ENCODE results near the gene UBE2Z.
A peak's percentile ranks its signal among the peaks of the same experiment; 100 is the strongest.
"Not testable (repeated sequence)": the region's sequence is repeated elsewhere in the genome, so short reads cannot be mapped to it uniquely, and the experiment has no call there.

UBE2Z gene

GRCh38 chr17:48908047-48908843 lies at the start of gene UBE2Z:
TSS of gene UBE2Z (plus strand) at chr17:48908407. CDS start at chr17:48908504, 97 bp downstream.
- DNase-seq (ENCODE audit: low read depth) = peak; percentile 86

- no peak for DNase-seq (ENCODE audit: low read depth)
Measured at GRCh38 chr17:48860034-48860433, 48.2 kb upstream of the UBE2Z start.

- no peak for DNase-seq (ENCODE audit: low read depth)
Measured at GRCh38 chr17:48860456-48860855, 47.8 kb upstream of the UBE2Z start.

GRCh38 chr17:48868916-48869500 lies 39.2 kb upstream of the UBE2Z start:
- DNase-seq (ENCODE audit: low read depth) = no peak

- no peak for DNase-seq (ENCODE audit: low read depth)
Measured at GRCh38 chr17:48869821-48870318, 38.3 kb upstream of the UBE2Z start.

GRCh38 chr17:48871035-48871550 lies 37.1 kb upstream of the UBE2Z start:
- DNase-seq (ENCODE audit: low read depth) = no peak

GRCh38 chr17:48871551-48872351 lies 36.5 kb upstream of the UBE2Z start:
- DNase-seq (ENCODE audit: low read depth) = no peak

GRCh38 chr17:48872409-48872808 lies 35.8 kb upstream of the UBE2Z start:
- DNase-seq (ENCODE audit: low read depth) = not testable (repeated sequence)

GRCh38 chr17:48873209-48873608 lies 35.0 kb upstream of the UBE2Z start:
- no peak for DNase-seq (ENCODE audit: low read depth)

- DNase-seq (ENCODE audit: low read depth) = no peak
Measured at GRCh38 chr17:48873696-48874443, 34.3 kb upstream of the UBE2Z start.

GRCh38 chr17:48878920-48879898 lies 29.0 kb upstream of the UBE2Z start:
- DNase-seq (ENCODE audit: low read depth) = peak; percentile 45

- DNase-seq (ENCODE audit: low read depth) = no peak
Measured at GRCh38 chr17:48882272-48882671, 25.9 kb upstream of the UBE2Z start.

GRCh38 chr17:48883171-48883570 lies 25.0 kb upstream of the UBE2Z start:
- DNase-seq (ENCODE audit: low read depth) = no peak

GRCh38 chr17:48890086-48890485 lies 18.1 kb upstream of the UBE2Z start:
- DNase-seq (ENCODE audit: low read depth) = no peak

- DNase-seq (ENCODE audit: low read depth) = no peak
Measured at GRCh38 chr17:48892940-48893645, 15.1 kb upstream of the UBE2Z start.

- DNase-seq (ENCODE audit: low read depth) = no peak
Measured at GRCh38 chr17:48893646-48894508, 14.3 kb upstream of the UBE2Z start.

- no peak for DNase-seq (ENCODE audit: low read depth)
Measured at GRCh38 chr17:48894886-48895285, 13.3 kb upstream of the UBE2Z start.

- DNase-seq (ENCODE audit: low read depth) = no peak
Measured at GRCh38 chr17:48901241-48901640, 7.0 kb upstream of the UBE2Z start.

- no peak for DNase-seq (ENCODE audit: low read depth)
Measured at GRCh38 chr17:48903401-48903800, 4.8 kb upstream of the UBE2Z start.

Data from activated T-cell treated with anti-CD3 and anti-CD28 coated beads for 24 hours (primary cell).